Liver (tissue), 9 donors: ENCODE measurements around the gene TCAP. TPM values are rescaled to one million over a fixed set of nuclear protein-coding genes. Genes with fewer than 3 reads are reported as not detected.

Experiments
- DNase-seq: peaks from one replicate; pipeline ENCODE4 v3.0.0-alpha.2; 2017; ENCODE audit warnings: low spot score
- H3K27ac ChIP-seq, 2 donors: one replicate each; pipeline ENCODE4 v1.7.0; 2013; ENCODE audit warnings: inconsistent platforms in 2 of 2, low read length in 2 of 2, control low read depth in 1 of 2, low read depth in 1 of 2, mild to moderate bottlenecking in 1 of 2
- H3K27me3 ChIP-seq, 4 donors: one replicate each; pipeline versions ENCODE4 v1.6.1 to v1.7.0; 2013; ENCODE audit warnings: low read length in 3 of 4, inconsistent platforms in 1 of 4, mild to moderate bottlenecking in 1 of 4, moderate library complexity in 1 of 4; ENCODE audit not compliant: control insufficient read depth in 4 of 4, insufficient read depth in 4 of 4
- H3K36me3 ChIP-seq, 4 donors: one replicate each; pipeline versions ENCODE4 v1.6.1 to v1.7.0; 2013; ENCODE audit warnings: low read length in 3 of 4, mild to moderate bottlenecking in 3 of 4, low read depth in 1 of 4, moderate library complexity in 1 of 4; ENCODE audit not compliant: control insufficient read depth in 4 of 4, insufficient read depth in 3 of 4
- H3K4me1 ChIP-seq, 4 donors: one replicate each; pipeline versions ENCODE4 v1.6.1 to v1.7.0; 2013; ENCODE audit warnings: low read length in 3 of 4, mild to moderate bottlenecking in 3 of 4, moderate library complexity in 1 of 4; ENCODE audit not compliant: control insufficient read depth in 4 of 4, insufficient read depth in 4 of 4
- H3K4me3 ChIP-seq, 3 donors: one replicate each; pipeline versions ENCODE4 v1.6.1 to v1.7.0; 2013; ENCODE audit warnings: low read length in 3 of 3, control low read depth in 1 of 3, low read depth in 1 of 3, mild to moderate bottlenecking in 1 of 3
- H3K9ac ChIP-seq, 2 donors: one replicate each; pipeline ENCODE4 v1.7.0; 2013; ENCODE audit warnings: low read length in 2 of 2, mild to moderate bottlenecking in 2 of 2, moderate library complexity in 2 of 2, control low read depth in 1 of 2, low read depth in 1 of 2
- H3K9me3 ChIP-seq, 4 donors: one replicate each; pipeline versions ENCODE4 v1.6.1 to v1.7.0; 2013; ENCODE audit warnings: low read length in 3 of 4; ENCODE audit not compliant: control insufficient read depth in 4 of 4
- EGR1 ChIP-seq, 2 donors: IDR thresholded peaks; 2 replicates each; pipeline ENCODE4 v1.6.1; 2016 to 2018; ENCODE audit warnings: antibody characterized with exemption in 2 of 2, low read depth in 2 of 2
- FOXA1 ChIP-seq: IDR thresholded peaks from 2 replicates; pipeline ENCODE4 v1.6.1; 2016; ENCODE audit warnings: antibody characterized with exemption
- FOXA2 ChIP-seq: IDR thresholded peaks from 2 replicates; pipeline ENCODE4 v1.6.1; 2016; ENCODE audit warnings: antibody characterized with exemption
- GABPA ChIP-seq, 2 donors: IDR thresholded peaks in 1 of 2; conservative IDR thresholded peaks in 1 of 2; 2 replicates each; pipeline ENCODE4 v1.6.1; 2016; ENCODE audit warnings: antibody characterized with exemption in 2 of 2, mild to moderate bottlenecking in 1 of 2, moderate library complexity in 1 of 2
- HNF4A ChIP-seq, 2 donors: conservative IDR thresholded peaks; 2 replicates each; pipeline ENCODE4 v1.6.1; 2016; ENCODE audit warnings: antibody characterized with exemption in 2 of 2, mild to moderate bottlenecking in 2 of 2
- HNF4G ChIP-seq: IDR thresholded peaks from 2 replicates; pipeline ENCODE4 v1.6.1; 2016; ENCODE audit warnings: antibody characterized with exemption
- JUND ChIP-seq, 2 donors: IDR thresholded peaks; 2 replicates each; pipeline ENCODE4 v1.6.1; 2016; ENCODE audit warnings: antibody characterized with exemption in 2 of 2
- NR2F2 ChIP-seq: IDR thresholded peaks from 2 replicates; pipeline ENCODE4 v1.6.1; 2016; ENCODE audit warnings: antibody characterized with exemption
- RAD21 ChIP-seq, 2 donors: IDR thresholded peaks; 2 replicates each; pipeline ENCODE4 v1.6.1; 2016; ENCODE audit warnings: antibody characterized with exemption in 2 of 2, mild to moderate bottlenecking in 2 of 2
- RXRA ChIP-seq, 2 donors: IDR thresholded peaks; 2 replicates each; pipeline ENCODE4 v1.6.1; 2017 to 2018; ENCODE audit warnings: antibody characterized with exemption in 2 of 2, mild to moderate bottlenecking in 1 of 2
- SP1 ChIP-seq: IDR thresholded peaks from 2 replicates; pipeline ENCODE4 v1.6.1; 2018; ENCODE audit warnings: antibody characterized with exemption, mild to moderate bottlenecking
- TAF1 ChIP-seq: conservative IDR thresholded peaks from 2 replicates; pipeline ENCODE4 v1.6.1; 2016; ENCODE audit warnings: antibody characterized with exemption, mild to moderate bottlenecking
- YY1 ChIP-seq: IDR thresholded peaks from 2 replicates; pipeline ENCODE4 v1.6.1; 2016; ENCODE audit warnings: antibody characterized with exemption, mild to moderate bottlenecking
- ZBTB33 ChIP-seq: IDR thresholded peaks from 2 replicates; pipeline ENCODE4 v1.6.1; 2016; ENCODE audit warnings: antibody characterized with exemption
- WGBS: extraction: QIAGEN DNeasy Blood & Tissue Kit; methylation state at CpG from one replicate; pipeline ENCODE4 v1.1.7; 2013; 5-methylcytosine and 5-hydroxymethylcytosine counted together
- polyA plus RNA-seq, 2 donors: library from polyadenylated mRNA; stranded (reverse) in 1 of 2; unstranded in 1 of 2; fragments of 200-250 nt in 1 of 2; fragments of >200 nt in 1 of 2; fragmentation: Nextera tagmentation in 1 of 2; extraction: Ambion mirVana in 1 of 2; gene quantifications; one replicate each; pipeline versions ENCODE4 v1.2.1 to v1.2.3, GENCODE V29; 2013 to 2015
- total RNA-seq, 2 donors: library from RNA; depleted of rRNA; stranded (reverse); fragments of >200 nt; gene quantifications; one replicate each; pipeline ENCODE4 v1.2.3, GENCODE V29; 2014
- TF ChIP-seq, protein P1 (sequence below): IDR thresholded peaks from 2 replicates; pipeline ENCODE4 v1.6.1; 2016; ENCODE audit warnings: antibody characterized with exemption
- TF ChIP-seq, protein P2 (sequence below): IDR thresholded peaks from 2 replicates; pipeline ENCODE4 v1.6.1; 2016; ENCODE audit warnings: antibody characterized with exemption, mild to moderate bottlenecking
- TF ChIP-seq, protein P3 (sequence below): fragments of 150-350 bp; IDR thresholded peaks from 2 replicates; pipeline ENCODE4 v1.5.1; 2017; ENCODE audit warnings: improper control_type of control experiment, low read depth, low read length; ENCODE audit not compliant: missing input control
- TF ChIP-seq, protein P4 (sequence below): IDR thresholded peaks from 2 replicates; pipeline ENCODE4 v1.6.1; 2016; ENCODE audit warnings: antibody characterized with exemption
- donor health status: healthy.
- donor health status: healthy.
- donor health status: healthy.
- donor health status: healthy.
- donor health status: healthy.

TCAP gene
- total and polyA plus RNA-seq, 4 donors: 0.14 to 0.67 (median 0.22) TPM; not detected in 1

DNA sequence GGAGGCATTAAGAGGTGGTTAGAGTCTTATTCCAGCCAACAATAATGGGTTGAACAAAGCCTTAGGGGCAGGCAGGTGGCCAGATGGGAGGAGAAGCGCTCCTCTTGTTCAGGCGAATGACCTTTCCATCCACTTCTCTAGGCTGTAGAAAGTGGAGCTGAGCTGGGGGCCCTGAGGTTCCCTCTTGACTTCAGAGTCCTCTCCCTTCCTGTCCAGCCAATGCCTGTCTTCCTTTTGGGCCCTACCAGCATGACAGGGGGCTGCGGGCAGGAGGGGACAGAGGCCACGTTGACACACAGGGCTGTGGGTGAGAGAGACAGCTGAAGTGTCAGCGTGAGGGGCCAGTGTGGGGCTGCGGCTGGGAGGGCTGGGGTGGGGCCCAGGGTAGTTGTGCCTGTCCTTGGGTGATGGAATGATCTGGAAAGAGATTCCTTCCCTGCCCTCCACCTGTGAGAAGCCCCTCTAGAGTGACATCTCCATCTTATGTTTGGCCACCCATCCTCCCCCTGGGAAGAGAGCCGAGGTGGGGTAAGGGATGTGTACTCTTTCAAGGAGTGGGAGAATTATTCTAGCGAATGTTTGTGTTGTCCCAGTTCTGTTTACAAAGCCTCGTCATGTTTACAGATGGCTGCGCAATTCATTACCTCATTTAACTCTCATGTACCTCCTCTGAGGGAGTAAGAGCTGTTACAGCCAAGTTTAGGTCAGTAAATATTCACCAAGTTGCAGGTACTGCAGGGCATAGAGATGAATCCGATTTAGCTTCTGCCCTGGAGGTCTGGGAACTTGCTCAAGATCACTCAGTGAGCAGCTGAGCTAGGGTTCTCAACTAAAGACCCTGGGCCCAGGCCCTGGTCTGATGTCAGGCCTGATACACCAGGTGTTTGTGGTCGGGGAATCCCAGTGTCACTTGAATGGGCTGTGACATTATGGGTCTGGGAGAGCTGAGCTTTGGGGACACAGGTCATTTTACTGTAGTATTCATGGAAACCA, 38.0 kb downstream of the TCAP start:
- WGBS: 30% methylated on average over 12 of the region's 12 CpGs
- DNase-seq: no peak
- Histone ChIP-seq H3K27ac (peak overlapping the region; percentile 95 to 98), H3K36me3 (peaks cover 0 to under 1% (median 0%) of the 10 kb centered on the region in 4 donors), H3K9ac (peak overlapping the region; percentile 64 to 73), H3K4me1 (peaks cover 32 to 74% (median 65%) of the 10 kb centered on the region in 4 donors), H3K27me3 (no peaks in the 10 kb centered on the region), H3K4me3 (no peak overlapping the region), H3K9me3 (no peaks in the 10 kb centered on the region)
- TF ChIP-seq YY1: peak; percentile 81
- peak; percentile 71 to 91 for TF ChIP-seq HNF4A (conservative IDR thresholded peaks at IDR 0.05)
- peak in 1 of 2 donors; percentile 33 for TF ChIP-seq EGR1 (IDR thresholded peaks at IDR 0.05; ENCODE audit: low read depth in 2 of 2)
- TF ChIP-seq RAD21 (IDR thresholded peaks at IDR 0.05): peak; percentile 42 to 43
- TF ChIP-seq GABPA (IDR thresholded peaks at IDR 0.05 in 1 of 2, conservative IDR thresholded peaks at IDR 0.05 in 1 of 2): peak in 1 of 2 donors; percentile 64
- peak; percentile 15 for TF ChIP-seq HNF4G
- peak; percentile 100 for TF ChIP-seq FOXA2
- TF ChIP-seq, protein P1, sequence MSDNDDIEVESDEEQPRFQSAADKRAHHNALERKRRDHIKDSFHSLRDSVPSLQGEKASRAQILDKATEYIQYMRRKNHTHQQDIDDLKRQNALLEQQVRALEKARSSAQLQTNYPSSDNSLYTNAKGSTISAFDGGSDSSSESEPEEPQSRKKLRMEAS: peak; percentile 34
- TF ChIP-seq, protein P2, sequence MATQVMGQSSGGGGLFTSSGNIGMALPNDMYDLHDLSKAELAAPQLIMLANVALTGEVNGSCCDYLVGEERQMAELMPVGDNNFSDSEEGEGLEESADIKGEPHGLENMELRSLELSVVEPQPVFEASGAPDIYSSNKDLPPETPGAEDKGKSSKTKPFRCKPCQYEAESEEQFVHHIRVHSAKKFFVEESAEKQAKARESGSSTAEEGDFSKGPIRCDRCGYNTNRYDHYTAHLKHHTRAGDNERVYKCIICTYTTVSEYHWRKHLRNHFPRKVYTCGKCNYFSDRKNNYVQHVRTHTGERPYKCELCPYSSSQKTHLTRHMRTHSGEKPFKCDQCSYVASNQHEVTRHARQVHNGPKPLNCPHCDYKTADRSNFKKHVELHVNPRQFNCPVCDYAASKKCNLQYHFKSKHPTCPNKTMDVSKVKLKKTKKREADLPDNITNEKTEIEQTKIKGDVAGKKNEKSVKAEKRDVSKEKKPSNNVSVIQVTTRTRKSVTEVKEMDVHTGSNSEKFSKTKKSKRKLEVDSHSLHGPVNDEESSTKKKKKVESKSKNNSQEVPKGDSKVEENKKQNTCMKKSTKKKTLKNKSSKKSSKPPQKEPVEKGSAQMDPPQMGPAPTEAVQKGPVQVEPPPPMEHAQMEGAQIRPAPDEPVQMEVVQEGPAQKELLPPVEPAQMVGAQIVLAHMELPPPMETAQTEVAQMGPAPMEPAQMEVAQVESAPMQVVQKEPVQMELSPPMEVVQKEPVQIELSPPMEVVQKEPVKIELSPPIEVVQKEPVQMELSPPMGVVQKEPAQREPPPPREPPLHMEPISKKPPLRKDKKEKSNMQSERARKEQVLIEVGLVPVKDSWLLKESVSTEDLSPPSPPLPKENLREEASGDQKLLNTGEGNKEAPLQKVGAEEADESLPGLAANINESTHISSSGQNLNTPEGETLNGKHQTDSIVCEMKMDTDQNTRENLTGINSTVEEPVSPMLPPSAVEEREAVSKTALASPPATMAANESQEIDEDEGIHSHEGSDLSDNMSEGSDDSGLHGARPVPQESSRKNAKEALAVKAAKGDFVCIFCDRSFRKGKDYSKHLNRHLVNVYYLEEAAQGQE: peak; percentile 67
- peak; percentile 90 to 95 for TF ChIP-seq JUND (IDR thresholded peaks at IDR 0.05)
- peak; percentile 100 for TF ChIP-seq FOXA1
- no peak for TF ChIP-seq ZBTB33
- TF ChIP-seq, protein P3, sequence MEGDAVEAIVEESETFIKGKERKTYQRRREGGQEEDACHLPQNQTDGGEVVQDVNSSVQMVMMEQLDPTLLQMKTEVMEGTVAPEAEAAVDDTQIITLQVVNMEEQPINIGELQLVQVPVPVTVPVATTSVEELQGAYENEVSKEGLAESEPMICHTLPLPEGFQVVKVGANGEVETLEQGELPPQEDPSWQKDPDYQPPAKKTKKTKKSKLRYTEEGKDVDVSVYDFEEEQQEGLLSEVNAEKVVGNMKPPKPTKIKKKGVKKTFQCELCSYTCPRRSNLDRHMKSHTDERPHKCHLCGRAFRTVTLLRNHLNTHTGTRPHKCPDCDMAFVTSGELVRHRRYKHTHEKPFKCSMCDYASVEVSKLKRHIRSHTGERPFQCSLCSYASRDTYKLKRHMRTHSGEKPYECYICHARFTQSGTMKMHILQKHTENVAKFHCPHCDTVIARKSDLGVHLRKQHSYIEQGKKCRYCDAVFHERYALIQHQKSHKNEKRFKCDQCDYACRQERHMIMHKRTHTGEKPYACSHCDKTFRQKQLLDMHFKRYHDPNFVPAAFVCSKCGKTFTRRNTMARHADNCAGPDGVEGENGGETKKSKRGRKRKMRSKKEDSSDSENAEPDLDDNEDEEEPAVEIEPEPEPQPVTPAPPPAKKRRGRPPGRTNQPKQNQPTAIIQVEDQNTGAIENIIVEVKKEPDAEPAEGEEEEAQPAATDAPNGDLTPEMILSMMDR: no peak
- TF ChIP-seq NR2F2: no peak
- peak; percentile 88 for TF ChIP-seq SP1
- TF ChIP-seq, protein P4, sequence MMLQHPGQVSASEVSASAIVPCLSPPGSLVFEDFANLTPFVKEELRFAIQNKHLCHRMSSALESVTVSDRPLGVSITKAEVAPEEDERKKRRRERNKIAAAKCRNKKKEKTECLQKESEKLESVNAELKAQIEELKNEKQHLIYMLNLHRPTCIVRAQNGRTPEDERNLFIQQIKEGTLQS: peak; percentile 67
- TF ChIP-seq TAF1: no peak
- peak; percentile 84 to 98 for TF ChIP-seq RXRA (IDR thresholded peaks at IDR 0.05)
